Uterus (tissue), 4 donors: ENCODE measurements around the gene LTBP1. TPM values are rescaled to one million over a fixed set of nuclear protein-coding genes. Genes with fewer than 3 reads are reported as not detected.

Experiments used
- DNase-seq, 2 donors: peaks; one replicate each; pipeline ENCODE4 v3.0.0-alpha.2; 2019 to 2020
- H3K27ac ChIP-seq, 2 donors: fragments of 200-600 bp; sonication (generic); 1 replicate in 1 of 2; 2 replicates in 1 of 2; pipeline ENCODE4 v1.5.1; 2016 to 2018
- H3K27me3 ChIP-seq, 2 donors: fragments of 200-600 bp; sonication (generic); one replicate each; pipeline ENCODE4 v1.5.1; 2018 to 2019; ENCODE audit warnings: control low read depth in 1 of 2
- H3K36me3 ChIP-seq, 2 donors: fragments of 200-600 bp; sonication (generic); one replicate each; pipeline ENCODE4 v1.5.1; 2019; ENCODE audit warnings: control low read depth in 1 of 2
- H3K4me1 ChIP-seq, 2 donors: fragments of 200-600 bp; sonication (generic); one replicate each; pipeline ENCODE4 v1.5.1; 2018 to 2019; ENCODE audit warnings: control low read depth in 1 of 2
- H3K4me3 ChIP-seq, 2 donors: fragments of 200-600 bp; sonication (generic); 1 replicate in 1 of 2; 2 replicates in 1 of 2; pipeline ENCODE4 v1.5.1; 2018 to 2019; ENCODE audit warnings: mild to moderate bottlenecking in 1 of 2
- H3K9me3 ChIP-seq, 2 donors: fragments of 200-600 bp; sonication (generic); one replicate each; pipeline ENCODE4 v1.5.1; 2019; ENCODE audit warnings: control low read depth in 1 of 2
- POLR2A ChIP-seq, 2 donors: fragments of 450-650 bp; IDR thresholded peaks; one replicate each; pipeline ENCODE4 v1.6.1; 2016; ENCODE audit warnings: antibody characterized with exemption in 2 of 2, mild to moderate bottlenecking in 1 of 2, moderate library complexity in 1 of 2
- intact Hi-C: fragments of 100-400 bp; cut with DNase I; formaldehyde crosslinking; loops from one replicate; pipeline ENCODE4 v1.15.1; 2023; ENCODE audit warnings: low total_unique reads
- total RNA-seq, 4 donors: library from RNA; depleted of rRNA in 3 of 4; stranded (reverse); fragments of >200 nt in 3 of 4; gene quantifications; one replicate each; pipeline versions ENCODE4 v1.1.0 to v1.2.4, GENCODE V29; 2014 to 2023
- TF ChIP-seq, protein P1 (sequence below), 4 experiments: fragments of 200-600 bp in 2 of 4; fragments of 450-650 bp in 2 of 4; sonication (generic) in 2 of 4; IDR thresholded peaks; one replicate each; pipeline ENCODE4 v1.5.1; 2016 to 2019; ENCODE audit warnings: antibody characterized with exemption in 4 of 4, mild to moderate bottlenecking in 2 of 4, moderate library complexity in 1 of 4
- donor health status: DM: yes; HTN: yes; CAD: no.

Gene LTBP1
- total RNA-seq, 4 donors from 2014 or later, result 72.5 to 322 (median 92.2) TPM

DNA sequence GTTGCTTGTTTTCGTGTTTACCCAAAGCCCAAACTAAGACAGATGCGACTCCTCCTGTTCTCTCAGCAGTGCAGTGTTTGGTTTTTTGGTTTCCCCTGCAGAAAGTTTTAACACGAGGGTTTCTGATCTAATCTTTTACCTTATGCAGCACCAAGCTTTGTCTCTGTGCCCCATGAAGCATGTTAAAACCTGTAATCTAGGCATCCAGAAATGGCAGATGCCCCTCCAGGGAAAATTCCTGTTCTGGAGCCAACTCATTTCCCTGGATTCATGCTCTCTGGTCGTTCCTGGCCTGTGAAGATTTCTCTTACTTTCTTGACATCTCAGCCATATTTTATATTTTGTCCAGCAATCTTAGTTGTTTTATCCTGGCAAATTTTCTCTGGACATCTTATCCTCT lies 91.5 kb downstream of the LTBP1 start:
- Histone ChIP-seq H3K9me3 (no peaks in the 10 kb centered on the region), H3K4me1 (no peaks in the 10 kb centered on the region), H3K36me3 (no peaks in the 10 kb centered on the region), H3K4me3 (no peak overlapping the region), H3K27ac (no peak overlapping the region), H3K27me3 (no peaks in the 10 kb centered on the region)
- DNase-seq, result no peak
- intact Hi-C loops, result loop anchor here (10.0 kb wide), 1 partner anchor 547 kb away; no protein-coding TSS in a partner anchor
- TF ChIP-seq, protein P1, sequence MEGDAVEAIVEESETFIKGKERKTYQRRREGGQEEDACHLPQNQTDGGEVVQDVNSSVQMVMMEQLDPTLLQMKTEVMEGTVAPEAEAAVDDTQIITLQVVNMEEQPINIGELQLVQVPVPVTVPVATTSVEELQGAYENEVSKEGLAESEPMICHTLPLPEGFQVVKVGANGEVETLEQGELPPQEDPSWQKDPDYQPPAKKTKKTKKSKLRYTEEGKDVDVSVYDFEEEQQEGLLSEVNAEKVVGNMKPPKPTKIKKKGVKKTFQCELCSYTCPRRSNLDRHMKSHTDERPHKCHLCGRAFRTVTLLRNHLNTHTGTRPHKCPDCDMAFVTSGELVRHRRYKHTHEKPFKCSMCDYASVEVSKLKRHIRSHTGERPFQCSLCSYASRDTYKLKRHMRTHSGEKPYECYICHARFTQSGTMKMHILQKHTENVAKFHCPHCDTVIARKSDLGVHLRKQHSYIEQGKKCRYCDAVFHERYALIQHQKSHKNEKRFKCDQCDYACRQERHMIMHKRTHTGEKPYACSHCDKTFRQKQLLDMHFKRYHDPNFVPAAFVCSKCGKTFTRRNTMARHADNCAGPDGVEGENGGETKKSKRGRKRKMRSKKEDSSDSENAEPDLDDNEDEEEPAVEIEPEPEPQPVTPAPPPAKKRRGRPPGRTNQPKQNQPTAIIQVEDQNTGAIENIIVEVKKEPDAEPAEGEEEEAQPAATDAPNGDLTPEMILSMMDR (IDR thresholded peaks at IDR 0.05), result no peak
- no peak for TF ChIP-seq POLR2A (IDR thresholded peaks at IDR 0.05)

DNA sequence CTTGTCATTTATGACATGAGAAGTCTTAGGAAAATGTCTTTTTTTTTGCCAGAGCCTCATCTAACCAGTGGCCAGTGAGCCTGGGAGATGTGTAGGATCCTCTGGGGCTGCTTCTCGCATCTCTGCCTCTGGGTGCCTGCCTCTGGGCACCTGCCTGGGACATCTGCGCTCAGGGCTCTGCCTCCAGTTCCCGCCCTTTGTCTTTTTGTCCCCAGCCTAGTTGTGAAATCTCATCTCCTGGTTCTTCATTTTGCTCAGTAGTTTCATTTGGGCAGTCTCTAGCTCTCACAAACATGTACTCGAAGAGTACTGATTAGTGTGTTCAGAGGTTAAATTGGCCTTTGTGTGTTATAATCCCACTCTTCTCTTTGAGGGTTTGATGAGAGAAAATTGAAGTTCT lies 92.0 kb downstream of the LTBP1 start:
- no peak overlapping the region for H3K4me3 ChIP-seq
- no peaks in the 10 kb centered on the region for H3K27me3 ChIP-seq
- no peaks in the 10 kb centered on the region for H3K4me1 ChIP-seq
- DNase-seq, result no peak
- TF ChIP-seq, protein P1 (IDR thresholded peaks at IDR 0.05), result no peak
- no peak for TF ChIP-seq POLR2A (IDR thresholded peaks at IDR 0.05)
- no peaks in the 10 kb centered on the region for H3K36me3 ChIP-seq
- H3K9me3 ChIP-seq, result no peaks in the 10 kb centered on the region
- no peak overlapping the region for H3K27ac ChIP-seq
- intact Hi-C loops, result loop anchor here (10.0 kb wide), 1 partner anchor 546 kb away; no protein-coding TSS in a partner anchor

- Histone ChIP-seq H3K27ac (no peak overlapping the region), H3K27me3 (no peaks in the 10 kb centered on the region), H3K9me3 (no peaks in the 10 kb centered on the region), H3K4me1 (no peaks in the 10 kb centered on the region), H3K36me3 (no peaks in the 10 kb centered on the region), H3K4me3 (no peak overlapping the region)
- intact Hi-C loops, result no loop called here
- no peak for DNase-seq
- no peak for TF ChIP-seq POLR2A (IDR thresholded peaks at IDR 0.05)
- TF ChIP-seq, protein P1 (IDR thresholded peaks at IDR 0.05), result no peak
These were observed 93.8 kb downstream of the LTBP1 start for GRCh38 chr2:33040541-33040940.

DNA sequence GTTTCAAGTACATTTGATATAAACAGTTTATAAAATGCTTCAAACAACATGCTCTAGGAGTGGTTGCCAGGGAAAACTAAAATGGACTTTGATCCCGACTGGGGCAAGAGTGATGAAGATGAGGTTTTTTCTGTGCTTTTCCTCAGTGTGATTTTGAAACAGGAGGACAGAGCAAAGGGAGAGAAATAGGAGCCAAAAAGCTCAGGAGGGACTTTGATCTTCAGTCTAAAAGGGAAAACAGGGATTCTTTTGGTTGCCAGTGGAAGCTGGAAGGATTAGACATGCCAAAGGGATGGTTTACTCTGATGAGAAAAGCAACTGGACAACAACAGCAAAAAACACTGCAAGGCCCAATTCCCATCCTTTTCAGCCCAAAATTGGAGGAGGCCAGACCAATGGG lies 95.5 kb downstream of the LTBP1 start:
- no peak overlapping the region for H3K4me3 ChIP-seq
- DNase-seq, result no peak
- no peaks in the 10 kb centered on the region for H3K27me3 ChIP-seq
- no peaks in the 10 kb centered on the region for H3K4me1 ChIP-seq
- no peaks in the 10 kb centered on the region for H3K36me3 ChIP-seq
- TF ChIP-seq POLR2A (IDR thresholded peaks at IDR 0.05), result no peak
- TF ChIP-seq, protein P1 (IDR thresholded peaks at IDR 0.05), result no peak
- intact Hi-C loops, result no loop called here
- H3K9me3 ChIP-seq, result no peaks in the 10 kb centered on the region
- no peak overlapping the region for H3K27ac ChIP-seq

DNA sequence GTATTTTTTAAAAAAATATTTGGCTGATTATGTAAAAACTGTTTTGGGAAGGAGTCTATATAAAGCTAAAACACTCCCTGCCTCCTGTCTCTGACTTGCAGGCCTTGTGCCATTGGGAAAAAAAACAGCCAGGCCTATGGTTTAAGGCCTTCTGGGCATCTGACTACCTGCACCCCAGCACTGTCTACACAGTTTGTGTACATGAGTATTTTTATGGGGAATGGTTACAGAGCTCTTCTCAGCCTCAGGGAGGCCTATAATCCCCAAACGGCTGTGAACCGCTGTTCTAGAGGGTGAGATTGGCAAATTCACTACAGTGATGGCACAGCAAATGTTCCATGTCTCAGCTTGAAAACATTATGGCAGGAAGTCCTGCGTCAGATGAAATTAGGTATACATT lies 96.1 kb downstream of the LTBP1 start:
- TF ChIP-seq, protein P1 (IDR thresholded peaks at IDR 0.05), result no peak
- no peak for TF ChIP-seq POLR2A (IDR thresholded peaks at IDR 0.05)
- intact Hi-C loops, result no loop called here
- Histone ChIP-seq H3K27me3 (no peaks in the 10 kb centered on the region), H3K27ac (no peak overlapping the region), H3K36me3 (no peaks in the 10 kb centered on the region), H3K4me3 (no peak overlapping the region), H3K9me3 (no peaks in the 10 kb centered on the region), H3K4me1 (no peaks in the 10 kb centered on the region)
- no peak for DNase-seq
